Breast epithelium (tissue), 3 donors: ENCODE results near the gene LPP.

Experiments used
- CTCF ChIP-seq, 3 donors: fragments of 450-650 bp; IDR thresholded peaks; one replicate each; pipeline ENCODE4 v1.5.1; 2016 to 2017; ENCODE audit warnings: antibody characterized with exemption in 3 of 3, mild to moderate bottlenecking in 3 of 3, moderate library complexity in 3 of 3
- POLR2AphosphoS5 ChIP-seq, 3 donors: sonication (generic); formaldehyde crosslinking; IDR thresholded peaks; one replicate each; pipeline ENCODE4 v1.6.1; 2017; ENCODE audit warnings: antibody characterized with exemption in 3 of 3

GRCh38 chr3:188246905-188247304 lies 92.9 kb downstream of the LPP start:
- TF ChIP-seq CTCF (IDR thresholded peaks at IDR 0.05) (no peak), POLR2AphosphoS5 (IDR thresholded peaks at IDR 0.05) (no peak)
